ENCODE measurements around the gene XPO1. TPM values are rescaled to one million over a fixed set of nuclear protein-coding genes. Genes with fewer than 3 reads are reported as not detected.
"Not testable (repeated sequence)": the region's sequence is repeated elsewhere in the genome, so short reads cannot be mapped to it uniquely, and the experiment has no call there.

The XPO1 gene
- total RNA-seq, 4 donors from 2014 or later = 71.1 to 158 (median 119) TPM

DNA sequence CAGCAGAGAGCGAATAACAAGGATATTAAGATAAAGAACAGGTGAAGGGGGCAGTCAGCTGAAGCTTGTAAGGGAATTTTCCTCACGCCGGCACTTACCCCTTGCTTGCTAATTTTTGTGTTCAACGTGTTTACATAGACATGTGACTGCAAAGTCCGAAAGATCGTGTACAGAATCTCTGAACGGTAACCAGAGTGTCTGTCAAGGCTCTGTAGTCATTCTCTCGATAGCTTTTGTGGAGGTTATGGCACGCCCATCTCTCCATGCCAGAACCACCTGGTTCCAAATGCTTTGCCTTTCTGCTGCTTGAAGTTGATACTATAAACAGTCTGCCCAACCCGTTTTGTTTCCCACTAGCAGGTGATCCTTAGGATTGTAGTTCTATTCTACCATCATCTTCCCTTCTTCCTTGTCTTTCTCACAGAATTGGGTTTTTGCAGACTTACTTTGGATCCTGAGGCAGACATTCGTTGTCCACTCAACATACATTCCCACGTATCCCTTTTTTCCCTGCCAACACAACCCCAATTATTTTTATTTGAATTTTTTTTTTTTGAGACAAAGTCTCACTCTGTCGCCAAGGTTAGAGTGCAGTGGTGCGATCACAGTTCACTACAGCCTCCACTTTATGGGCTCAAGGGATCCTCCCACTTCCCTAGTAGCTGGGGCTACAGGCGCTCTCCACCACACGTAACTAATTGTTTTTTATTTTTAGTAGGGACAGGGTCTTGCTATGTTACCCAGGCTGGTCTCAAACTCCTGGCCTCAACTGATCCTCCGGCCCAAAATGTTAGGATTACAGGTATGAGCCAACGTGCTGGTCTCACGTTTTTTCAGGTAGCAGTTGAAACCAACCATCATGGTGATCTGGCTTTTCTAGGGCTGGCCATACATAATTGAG, 66.0 kb downstream of the XPO1 start:
- Histone ChIP-seq H3K4me3 (peak overlapping the region; percentile 60 to 95 (median 82)), H3K27ac (peak overlapping the region; percentile 93 to 100 (median 98)), H3K27me3 (no peaks in the 10 kb centered on the region), H3K36me3 (peaks cover 0 to 5% (median 0%) of the 10 kb centered on the region in 3 donors), H3K9me3 (no peaks in the 10 kb centered on the region), H3K4me1 (peaks cover 0 to 22% (median 3%) of the 10 kb centered on the region in 4 donors)
- TF ChIP-seq POLR2A (IDR thresholded peaks at IDR 0.05) = no peak
- no peak for TF ChIP-seq CTCF (IDR thresholded peaks at IDR 0.05)
- no peak for DNase-seq

DNA sequence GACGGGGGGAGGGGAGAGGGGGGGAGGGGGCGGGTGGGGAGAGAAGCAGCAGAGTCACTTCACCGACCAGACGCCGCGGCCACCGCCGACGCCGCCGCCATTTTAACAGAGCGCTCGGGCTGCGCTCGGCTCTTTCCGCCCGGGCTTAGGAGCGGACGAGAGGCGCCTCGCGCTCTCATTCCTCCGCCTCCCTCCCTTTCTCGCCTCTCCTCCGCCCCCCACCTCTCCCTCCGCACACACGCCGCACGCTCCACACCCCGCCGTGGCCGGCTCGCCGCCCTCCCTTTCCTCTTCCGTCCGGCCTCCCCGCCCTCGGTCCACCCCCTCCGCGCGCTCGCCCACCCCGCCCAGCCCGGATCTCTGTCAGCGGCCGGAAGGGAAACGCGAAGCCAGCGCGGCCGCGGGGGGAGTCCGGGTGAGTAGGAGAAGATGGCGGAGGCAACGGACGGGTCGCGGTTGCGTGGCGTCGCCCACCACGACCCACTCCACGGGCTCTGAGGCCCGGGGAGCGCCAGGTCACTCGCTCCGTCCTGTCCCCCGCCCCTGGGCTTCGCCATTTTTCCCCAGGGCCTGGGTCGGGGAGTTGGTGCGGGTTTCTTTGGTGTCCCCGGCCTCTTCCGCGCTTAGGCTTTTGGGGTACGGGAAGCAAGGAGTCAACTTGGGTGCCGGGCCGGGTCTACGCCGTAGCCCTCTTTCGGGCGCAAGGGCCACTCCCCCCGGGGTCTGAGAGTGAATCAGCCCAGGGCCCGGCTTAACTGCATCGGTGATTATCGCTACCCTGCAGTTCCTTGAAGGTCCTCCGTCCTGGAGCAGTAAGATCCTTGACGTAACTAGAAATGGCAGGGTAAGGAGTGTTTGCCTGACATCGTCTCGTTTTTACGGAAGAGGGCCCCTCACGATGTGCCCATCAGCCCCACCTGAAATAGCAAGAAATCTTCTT, 66.9 kb downstream of the XPO1 start, which contains the start of gene USP34:
Gene USP34, minus strand, starts transcription at position 123 of the 940 bp plus-strand sequence. CDS start 395 bp downstream, outside the sequence.
- Histone ChIP-seq H3K9me3 (no peaks in the 10 kb centered on the region), H3K4me1 (peaks cover 0 to 27% (median 3%) of the 10 kb centered on the region in 4 donors), H3K27me3 (no peaks in the 10 kb centered on the region), H3K27ac (peak within 1 kb of the TSS; percentile 93 to 100 (median 98)), H3K36me3 (peaks cover 0 to 4% (median 0%) of the 10 kb centered on the region in 3 donors), H3K4me3 (peak within 1 kb of the TSS; percentile 60 to 95 (median 82))
- TF ChIP-seq POLR2A (IDR thresholded peaks at IDR 0.05) (peak; percentile 72 to 73), CTCF (IDR thresholded peaks at IDR 0.05) (peak in 1 of 6 experiments; percentile 14)
- DNase-seq = peak; percentile 92 to 97 (median 97)

DNA sequence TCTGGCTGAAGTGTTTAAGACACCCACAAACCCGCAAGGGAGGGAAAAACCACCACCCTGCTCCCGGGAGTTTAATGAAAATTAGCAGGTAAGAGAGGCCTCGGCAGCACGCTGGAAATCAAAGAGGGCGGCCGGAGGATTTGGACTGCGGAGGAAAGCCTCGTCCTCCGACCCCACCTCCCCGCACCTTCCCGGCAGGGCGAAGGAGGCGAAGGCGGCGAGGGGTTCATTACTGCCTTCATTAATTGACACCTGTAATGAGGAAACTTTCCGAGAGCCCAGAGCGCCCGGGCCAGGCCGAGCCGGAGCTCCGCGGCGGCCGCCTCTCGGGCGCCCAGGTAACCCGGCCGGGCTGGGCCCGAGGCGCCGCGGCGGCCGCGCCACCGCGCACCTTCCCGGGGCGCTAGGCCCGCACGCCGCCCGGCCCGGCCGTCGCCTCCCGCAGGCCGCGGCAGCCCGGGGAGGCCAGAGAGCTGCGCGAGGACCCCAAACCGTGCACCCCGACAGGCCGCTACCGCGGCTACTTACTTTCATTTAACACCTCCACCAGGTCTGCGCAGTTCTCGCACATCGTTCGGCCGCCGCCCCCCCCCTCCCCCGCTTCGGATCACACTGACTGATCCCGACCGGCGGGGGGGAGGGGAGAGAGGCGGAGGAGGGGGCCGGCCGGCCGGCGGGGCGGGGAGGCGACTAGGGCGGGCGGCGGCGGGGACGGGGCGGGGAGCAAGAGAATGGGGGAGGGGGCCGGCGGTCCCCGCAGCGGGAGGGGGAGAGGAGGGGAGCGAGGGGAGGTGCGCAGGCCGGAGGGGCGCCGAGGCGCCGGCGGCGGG, 67.8 kb downstream of the XPO1 start:
- H3K27ac ChIP-seq = peak overlapping the region; percentile 93 to 100 (median 98)
- H3K4me1 ChIP-seq = peaks cover 0 to 33% (median 3%) of the 10 kb centered on the region in 4 donors
- peaks cover 0 to 4% (median 0%) of the 10 kb centered on the region in 3 donors for H3K36me3 ChIP-seq
- H3K4me3 ChIP-seq = peak overlapping the region; percentile 60 to 95 (median 82)
- no peaks in the 10 kb centered on the region for H3K9me3 ChIP-seq
- peak; percentile 24 to 53 for TF ChIP-seq POLR2A (IDR thresholded peaks at IDR 0.05)
- TF ChIP-seq CTCF (IDR thresholded peaks at IDR 0.05) = no peak
- H3K27me3 ChIP-seq = no peaks in the 10 kb centered on the region
- peak; percentile 86 to 94 (median 93) for DNase-seq

- H3K4me1 ChIP-seq = peaks cover 0 to 35% (median 3%) of the 10 kb centered on the region in 4 donors
- DNase-seq = no peak
- TF ChIP-seq CTCF (IDR thresholded peaks at IDR 0.05) (no peak), POLR2A (IDR thresholded peaks at IDR 0.05) (no peak)
- peaks cover 0 to 4% (median 0%) of the 10 kb centered on the region in 3 donors for H3K36me3 ChIP-seq
- H3K9me3 ChIP-seq = no peaks in the 10 kb centered on the region
- no peaks in the 10 kb centered on the region for H3K27me3 ChIP-seq
- peak overlapping the region; percentile 93 to 100 (median 98) for H3K27ac ChIP-seq
- peak overlapping the region; percentile 60 to 95 (median 82) for H3K4me3 ChIP-seq
Measured at GRCh38 chr2:61469424-61470121, 68.6 kb downstream of the XPO1 start.

- not testable (repeated sequence) for H3K27ac ChIP-seq, H3K4me3 ChIP-seq, H3K9me3 ChIP-seq, DNase-seq, H3K36me3 ChIP-seq, H3K27me3 ChIP-seq
- H3K4me1 ChIP-seq = peaks cover 0 to 35% (median 7%) of the 10 kb centered on the region in 4 donors
Measured at GRCh38 chr2:61468231-61468630, 69.9 kb downstream of the XPO1 start.
